NCI-H2081 (cell line): ENCODE data around the gene SNX9.
A peak's percentile ranks its signal among the peaks of the same experiment; 100 is the strongest.

ENCODE experiments used
- DNase-seq, 2 experiments: peaks; one replicate each; lab custom pipeline; 2025; lab: John Stamatoyannopoulos, UW

The SNX9 gene

GRCh38 chr6:157804448-157805327 is 18.4 kb upstream of the SNX9 start:
- DNase-seq: no peak

- no peak for DNase-seq
Observed at GRCh38 chr6:157806131-157806855, 16.8 kb upstream of the SNX9 start.

- no peak for DNase-seq
Observed at GRCh38 chr6:157806856-157807215, 16.2 kb upstream of the SNX9 start.

GRCh38 chr6:157808405-157808950 is 14.6 kb upstream of the SNX9 start:
- DNase-seq: no peak

GRCh38 chr6:157809613-157810012 is 13.4 kb upstream of the SNX9 start:
- DNase-seq: no peak

- no peak for DNase-seq
Observed at GRCh38 chr6:157811137-157811475, 11.9 kb upstream of the SNX9 start.

GRCh38 chr6:157811476-157812173 is 11.4 kb upstream of the SNX9 start:
- DNase-seq: no peak

- DNase-seq: no peak
Observed at GRCh38 chr6:157812425-157813171, 10.4 kb upstream of the SNX9 start.

GRCh38 chr6:157813191-157813590 is 9.9 kb upstream of the SNX9 start:
- no peak for DNase-seq

GRCh38 chr6:157813750-157814455 is 9.1 kb upstream of the SNX9 start:
- DNase-seq: no peak

- DNase-seq: no peak
Observed at GRCh38 chr6:157814883-157815282, 8.2 kb upstream of the SNX9 start.

GRCh38 chr6:157821342-157822033 is 1.6 kb upstream of the SNX9 start:
- DNase-seq: no peak

- no peak for DNase-seq
Observed at GRCh38 chr6:157822245-157823000, 623 bp upstream of the SNX9 start.

GRCh38 chr6:157823528-157824370 is 703 bp downstream of the SNX9 start:
- DNase-seq: peak in 1 of 2 experiments; percentile 31

- DNase-seq: no peak
Observed at GRCh38 chr6:157825243-157825904, 2.3 kb downstream of the SNX9 start.

- no peak for DNase-seq
Observed at GRCh38 chr6:157830354-157831017, 7.4 kb downstream of the SNX9 start.

- no peak for DNase-seq
Observed at GRCh38 chr6:157831018-157831369, 7.9 kb downstream of the SNX9 start.
